ENCODE measurements around the gene MIEN1.
"Not testable (repeated sequence)": the region's sequence is repeated elsewhere in the genome, so short reads cannot be mapped to it uniquely, and the experiment has no call there.

Gene MIEN1

DNA sequence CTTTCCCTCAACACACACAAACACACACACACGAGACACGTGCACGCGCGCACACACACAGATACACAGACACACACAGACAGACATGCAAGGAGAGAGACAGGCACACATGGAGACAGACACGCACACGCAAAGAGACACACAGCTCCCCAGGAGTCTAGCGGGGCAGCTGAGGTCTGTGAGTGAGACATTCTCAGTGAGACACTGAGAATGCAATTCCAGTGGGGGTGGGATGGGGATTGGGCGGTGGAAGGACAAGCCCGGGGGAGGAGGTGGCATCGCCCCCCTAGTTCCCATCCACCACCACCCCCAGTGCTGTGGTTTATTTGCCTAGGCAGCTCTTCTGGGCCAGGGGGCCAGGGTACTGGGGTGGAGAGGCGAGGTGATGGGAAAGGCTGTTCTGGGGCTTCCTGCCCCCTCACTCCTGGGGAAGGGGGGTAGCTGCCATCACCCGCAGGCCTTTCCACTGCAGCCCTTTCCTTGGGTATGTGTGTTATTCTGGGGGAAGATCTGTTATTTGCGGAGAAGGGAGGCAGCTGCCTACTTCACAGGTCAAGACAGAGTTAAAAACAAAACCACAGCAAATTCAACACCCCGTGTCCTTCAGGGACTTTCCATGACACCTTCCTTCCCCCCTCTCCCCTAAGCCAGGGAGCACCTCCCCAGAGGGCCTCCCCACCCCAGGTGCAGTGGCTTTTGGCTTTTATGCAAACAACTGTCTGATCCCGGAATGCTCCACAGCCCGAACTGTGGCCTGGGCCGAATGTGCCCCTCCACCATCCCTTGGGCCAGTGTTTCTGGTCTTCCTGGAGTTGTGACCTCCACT lies 25.4 kb upstream of the MIEN1 start:
- DNase-seq, result no peak

DNA sequence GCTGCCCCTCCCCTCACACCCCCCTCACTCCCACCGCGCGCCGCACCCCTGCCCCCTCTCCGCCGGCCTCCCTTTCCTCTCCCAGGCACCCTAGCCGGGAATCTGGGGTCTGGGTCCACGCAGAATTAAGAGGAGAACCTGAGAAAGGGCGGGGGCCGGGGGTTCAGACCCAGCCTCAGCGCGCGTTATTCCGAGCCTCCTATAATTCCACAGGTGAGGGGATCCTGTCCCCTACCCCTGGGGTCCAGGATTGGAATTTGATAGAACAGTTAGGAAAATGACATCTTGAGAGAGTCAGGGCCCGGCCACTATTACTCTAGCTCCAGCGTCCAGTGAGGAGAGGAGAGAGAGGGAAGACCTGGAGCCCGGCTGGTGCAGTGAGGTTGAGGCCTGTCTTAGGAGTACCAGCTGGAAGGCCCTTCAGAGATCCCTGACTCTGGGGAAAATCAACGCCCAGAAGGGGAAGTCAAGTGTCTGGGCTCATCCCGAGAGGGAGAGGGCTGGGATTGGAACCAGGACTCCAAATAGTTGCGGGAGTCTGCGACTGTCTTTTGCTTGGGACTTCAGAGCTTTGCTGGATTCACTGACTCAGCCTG lies 24.7 kb upstream of the MIEN1 start:
- no peak for DNase-seq

DNA sequence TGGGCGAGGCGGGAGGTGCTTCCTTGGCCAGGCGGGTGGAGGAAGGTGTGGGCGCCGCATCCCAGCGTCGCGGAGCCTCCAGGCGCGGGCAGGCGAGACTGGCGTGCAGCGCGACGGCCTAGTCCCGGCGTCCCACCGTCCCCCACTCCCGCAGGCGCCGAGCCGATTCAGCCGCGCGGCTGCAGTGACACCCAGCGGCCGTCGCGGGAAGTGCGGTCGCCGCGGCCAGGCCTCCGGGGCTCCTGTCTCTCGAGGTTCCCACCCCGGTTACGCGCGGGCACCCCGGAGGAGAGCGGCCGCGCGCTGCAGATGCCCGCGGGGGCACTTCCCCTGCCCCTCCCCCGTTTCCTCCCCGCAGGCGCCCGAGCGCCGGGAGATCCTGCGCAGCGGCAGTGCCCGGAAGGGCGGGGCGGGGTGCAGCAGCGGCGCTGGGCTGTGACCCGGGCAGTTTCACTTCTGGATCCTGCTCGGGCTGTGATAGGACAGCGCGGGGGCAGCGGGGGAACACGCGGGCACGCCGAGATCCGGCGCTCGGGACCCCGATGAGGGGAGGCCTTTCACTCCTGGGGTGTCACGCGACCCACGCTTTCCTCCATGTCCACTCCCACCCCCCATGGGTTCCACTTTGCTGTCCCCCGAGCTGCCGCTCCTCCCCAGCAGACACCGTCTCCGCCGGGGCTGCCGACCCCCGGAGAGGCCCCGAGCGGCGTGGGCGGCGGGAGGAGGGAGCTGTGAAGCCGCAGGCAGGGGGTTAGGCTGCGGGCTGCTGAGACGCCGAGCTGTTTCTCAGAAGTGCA lies 24.0 kb upstream of the MIEN1 start:
- DNase-seq, result peak; percentile 80

DNA sequence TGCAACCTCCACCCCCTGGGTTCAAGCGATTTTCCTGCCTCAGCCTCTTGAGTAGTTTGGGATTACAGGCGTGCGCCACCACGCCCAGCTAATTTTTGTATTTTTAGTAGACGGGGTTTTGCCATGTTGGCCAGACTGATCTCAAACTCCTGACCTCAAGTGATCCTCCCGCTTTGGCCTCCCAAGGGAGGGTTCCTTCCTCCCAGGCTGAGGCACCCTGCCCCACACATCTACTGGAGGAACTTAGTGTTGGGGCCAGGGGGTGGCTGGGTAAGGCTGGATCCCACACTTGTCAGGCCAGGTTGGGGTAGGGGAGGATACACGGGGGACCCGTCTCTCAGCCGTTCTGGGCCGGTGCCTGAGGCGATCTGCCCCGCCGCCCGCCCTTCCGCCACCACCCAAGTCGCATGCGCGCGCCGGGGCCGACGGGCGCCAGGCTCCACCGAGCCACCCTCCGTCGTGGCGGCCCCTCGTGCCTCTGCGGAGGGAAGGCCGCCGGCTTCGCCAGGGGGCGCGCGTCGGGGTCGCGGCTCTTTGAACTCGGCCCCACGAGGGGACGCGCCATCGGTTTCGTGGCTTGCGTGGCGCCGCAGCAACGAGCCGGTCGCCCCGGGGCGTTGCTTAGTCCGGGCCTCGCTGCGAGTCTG lies 23.3 kb upstream of the MIEN1 start:
- peak; percentile 49 for DNase-seq

GRCh38 chr17:39752241-39752881 lies 22.0 kb upstream of the MIEN1 start:
- DNase-seq, result no peak

GRCh38 chr17:39751637-39752036 lies 21.3 kb upstream of the MIEN1 start:
- DNase-seq, result no peak

DNA sequence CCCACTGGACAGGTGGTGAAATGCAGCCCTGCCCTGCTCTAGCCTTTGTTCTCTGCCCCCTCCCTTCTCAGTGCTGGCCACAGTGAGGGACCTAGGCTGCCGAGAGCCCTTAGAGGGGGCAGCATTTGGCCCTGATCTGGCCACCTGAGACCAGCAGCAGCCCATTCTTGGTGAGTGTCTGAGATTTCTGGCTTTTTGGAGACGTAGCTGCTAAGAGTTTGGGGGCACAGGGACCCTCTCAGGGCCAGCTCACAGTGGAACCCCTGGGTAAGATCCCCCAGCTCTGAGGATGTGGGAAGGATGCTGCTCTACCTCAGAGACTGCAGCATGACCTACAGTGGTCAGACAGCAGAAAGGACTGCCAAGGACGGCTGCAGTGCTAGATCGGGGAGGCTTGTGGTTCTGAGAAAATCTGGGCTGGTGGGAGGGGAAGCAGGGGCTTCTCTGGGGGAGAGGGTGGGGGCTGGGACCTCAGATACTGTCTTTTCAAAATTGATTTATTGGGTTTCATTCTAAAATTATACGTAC lies 20.7 kb upstream of the MIEN1 start:
- no peak for DNase-seq

- no peak for DNase-seq
These were observed 20.0 kb upstream of the MIEN1 start for GRCh38 chr17:39750131-39751015.

GRCh38 chr17:39748444-39749034 lies 18.2 kb upstream of the MIEN1 start:
- not testable (repeated sequence) for DNase-seq

GRCh38 chr17:39747745-39748144 lies 17.4 kb upstream of the MIEN1 start:
- no peak for DNase-seq

DNA sequence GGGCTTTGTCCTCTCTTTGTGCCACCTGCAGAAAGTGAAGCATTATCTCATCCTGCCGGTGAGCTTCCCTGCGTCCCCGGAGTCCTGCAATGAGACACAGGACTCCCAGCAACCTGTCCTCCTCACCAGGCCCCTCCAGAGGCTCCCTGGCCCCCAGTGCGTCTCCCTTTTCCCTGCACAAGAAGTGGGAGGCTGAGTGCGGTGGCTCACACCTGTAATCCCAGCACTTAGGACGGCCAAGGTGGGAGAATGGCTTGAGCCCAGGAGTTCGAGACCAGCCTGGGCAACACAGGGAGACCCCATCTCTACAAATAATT lies 15.8 kb upstream of the MIEN1 start:
- no peak for DNase-seq

DNA sequence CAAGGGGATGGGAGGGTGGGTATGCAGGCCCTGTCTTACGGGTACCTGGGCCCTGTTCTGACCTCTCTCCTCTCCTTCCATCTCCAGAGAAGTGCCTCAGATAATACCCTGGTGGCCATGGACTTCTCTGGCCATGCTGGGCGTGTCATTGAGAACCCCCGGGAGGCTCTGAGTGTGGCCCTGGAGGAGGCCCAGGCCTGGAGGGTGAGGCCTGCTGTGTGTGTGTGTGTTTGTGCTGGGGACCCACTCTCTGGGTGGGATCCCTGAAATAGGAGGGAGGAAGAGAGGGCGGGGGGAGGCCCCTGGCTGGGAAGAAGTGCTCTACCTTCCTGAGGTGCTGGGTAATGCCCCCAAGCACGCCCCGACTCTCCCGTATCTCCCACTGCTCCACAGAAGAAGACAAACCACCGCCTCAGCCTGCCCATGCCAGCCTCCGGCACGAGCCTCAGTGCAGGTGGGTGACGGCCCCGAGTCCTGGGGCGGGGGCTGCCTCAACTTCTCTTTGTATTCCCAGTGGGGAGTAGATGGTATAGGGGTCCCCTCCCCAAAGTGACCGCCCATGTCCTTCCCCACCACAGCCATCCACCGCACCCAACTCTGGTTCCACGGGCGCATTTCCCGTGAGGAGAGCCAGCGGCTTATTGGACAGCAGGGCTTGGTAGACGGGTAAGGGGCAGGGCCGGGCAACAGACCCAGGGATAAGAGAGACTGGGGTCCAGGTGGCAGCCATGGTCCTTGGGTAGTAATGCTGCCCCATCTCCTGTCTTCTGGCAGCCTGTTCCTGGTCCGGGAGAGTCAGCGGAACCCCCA lies 15.2 kb upstream of the MIEN1 start:
- DNase-seq, result no peak

- DNase-seq, result no peak
These were observed 14.5 kb upstream of the MIEN1 start for GRCh38 chr17:39744836-39745215.

DNA sequence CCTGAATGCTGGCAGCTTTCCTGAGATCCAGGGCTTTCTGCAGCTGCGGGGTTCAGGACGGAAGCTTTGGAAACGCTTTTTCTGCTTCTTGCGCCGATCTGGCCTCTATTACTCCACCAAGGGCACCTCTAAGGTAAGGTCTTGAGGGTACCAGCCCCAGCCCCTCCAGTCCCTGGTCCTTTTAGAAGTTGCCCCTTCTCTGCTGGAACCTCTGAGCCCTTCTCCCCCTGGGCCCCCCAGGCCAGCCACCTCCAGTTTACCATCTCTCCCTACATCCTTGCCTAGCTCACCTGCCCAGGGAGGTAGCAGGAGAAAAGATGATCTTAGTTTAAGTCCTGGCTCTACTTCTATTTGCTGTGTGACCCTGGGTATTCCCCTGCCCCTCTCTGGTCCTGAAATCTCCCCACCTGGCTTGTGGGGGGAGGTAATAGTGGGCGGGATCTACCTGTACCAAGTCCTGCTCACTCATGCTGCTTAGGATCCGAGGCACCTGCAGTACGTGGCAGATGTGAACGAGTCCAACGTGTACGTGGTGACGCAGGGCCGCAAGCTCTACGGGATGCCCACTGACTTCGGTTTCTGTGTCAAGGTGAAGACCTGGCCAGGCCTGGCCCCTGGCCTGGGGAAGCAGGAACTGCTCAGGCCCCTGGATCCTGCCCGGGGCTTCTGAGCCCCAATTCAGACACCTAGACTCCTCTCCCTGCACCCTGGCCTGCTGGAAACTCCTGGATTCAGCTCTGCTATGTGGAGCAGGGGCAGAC lies 13.9 kb upstream of the MIEN1 start:
- DNase-seq, result no peak

GRCh38 chr17:39742856-39743436 lies 12.6 kb upstream of the MIEN1 start:
- DNase-seq, result no peak

GRCh38 chr17:39742126-39742855 lies 12.0 kb upstream of the MIEN1 start:
- DNase-seq, result no peak

DNA sequence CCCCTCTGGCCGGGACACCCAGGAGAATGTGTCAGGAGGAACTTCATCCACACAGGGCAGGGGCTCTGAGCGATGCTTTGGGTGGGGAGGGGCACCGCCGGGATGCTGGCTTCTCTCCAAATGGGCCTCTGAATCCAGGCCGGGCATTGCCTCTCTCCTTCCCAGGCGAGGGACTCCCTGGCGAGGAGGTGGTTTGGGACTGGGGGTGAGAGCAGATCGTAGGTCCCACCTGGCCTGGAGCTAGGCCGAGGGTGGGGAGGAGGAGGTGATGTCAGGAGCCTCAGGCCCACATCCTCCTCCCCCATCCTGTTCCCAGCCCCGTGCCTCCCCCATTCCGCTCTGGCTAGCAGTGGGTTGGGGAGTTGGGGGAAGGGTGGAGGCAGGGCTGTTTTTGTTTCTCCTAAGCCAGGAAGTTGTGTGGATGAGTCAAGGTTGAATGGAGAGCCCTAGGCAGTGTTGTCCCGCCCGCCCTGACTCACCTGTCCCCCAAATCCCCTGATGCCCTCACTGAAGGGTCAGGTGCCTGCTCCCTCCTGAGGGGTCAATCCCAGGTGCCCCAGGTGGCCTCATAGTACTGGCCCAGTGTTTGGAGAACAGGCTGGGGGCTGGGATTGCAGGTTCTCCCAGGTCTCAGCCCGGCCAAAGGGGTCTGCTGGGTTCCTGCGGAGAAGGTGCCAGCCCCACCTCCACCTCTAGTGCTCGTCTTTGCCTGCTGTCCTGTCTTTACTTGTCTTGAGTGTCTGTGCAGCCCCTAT lies 10.2 kb upstream of the MIEN1 start:
- no peak for DNase-seq

DNA sequence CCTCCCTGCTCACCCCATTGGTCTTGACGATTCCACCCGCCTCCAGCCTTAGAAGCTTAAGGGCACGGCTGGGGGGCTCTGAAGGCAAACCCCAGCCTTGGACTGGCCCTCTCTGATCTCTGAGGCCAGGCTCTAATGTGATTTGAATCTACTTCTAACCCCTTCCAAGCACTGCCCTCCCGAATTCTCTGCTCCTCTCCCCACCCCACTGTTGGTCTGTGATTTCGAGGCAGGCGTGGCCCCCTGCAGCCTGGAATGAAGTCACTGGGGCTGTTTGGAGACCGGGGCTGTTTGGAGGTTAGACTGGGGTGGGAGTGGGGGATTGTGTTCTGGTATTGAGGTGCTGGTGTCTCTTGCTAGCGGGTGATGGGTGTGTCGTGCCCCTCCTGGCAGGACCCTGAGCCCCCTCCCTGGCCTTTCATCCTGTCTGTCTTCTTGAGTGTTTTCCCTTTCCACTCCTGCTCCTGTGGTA lies 9.6 kb upstream of the MIEN1 start:
- DNase-seq, result no peak
